HG03342 (cell line): ENCODE measurements around the gene TSEN2.
"Not testable (repeated sequence)": the region's sequence is repeated elsewhere in the genome, so short reads cannot be mapped to it uniquely, and the experiment has no call there.

Source experiments
- ATAC-seq: cut with Tn5 transposase; IDR thresholded peaks from one replicate; pipeline ENCODE4 v1.9.1; 2021; ENCODE audit warnings: mild to moderate bottlenecking, moderate library complexity; ENCODE audit not compliant: unreplicated experiment

Gene TSEN2

GRCh38 chr3:12471241-12471640 is 13.0 kb upstream of the TSEN2 start:
- ATAC-seq = no peak

- no peak for ATAC-seq
Observed at GRCh38 chr3:12472000-12472610, 12.2 kb upstream of the TSEN2 start.

- ATAC-seq = no peak
Observed at GRCh38 chr3:12472796-12473195, 11.5 kb upstream of the TSEN2 start.

GRCh38 chr3:12473511-12473910 is 10.8 kb upstream of the TSEN2 start:
- ATAC-seq = no peak

- ATAC-seq = no peak
Observed at GRCh38 chr3:12476238-12476897, 7.9 kb upstream of the TSEN2 start.

GRCh38 chr3:12477256-12477655 is 7.0 kb upstream of the TSEN2 start:
- no peak for ATAC-seq

GRCh38 chr3:12478326-12478725 is 6.0 kb upstream of the TSEN2 start:
- ATAC-seq = no peak

GRCh38 chr3:12479198-12479597 is 5.1 kb upstream of the TSEN2 start:
- ATAC-seq = not testable (repeated sequence)

- no peak for ATAC-seq
Observed at GRCh38 chr3:12479919-12480427, 4.3 kb upstream of the TSEN2 start.

- no peak for ATAC-seq
Observed at GRCh38 chr3:12483410-12483809, 870 bp upstream of the TSEN2 start.

GRCh38 chr3:12483872-12484197 is 445 bp upstream of the TSEN2 start:
- no peak for ATAC-seq

- no peak for ATAC-seq
Observed at GRCh38 chr3:12484983-12485327, 675 bp downstream of the TSEN2 start.

GRCh38 chr3:12486001-12486400 is 1.7 kb downstream of the TSEN2 start:
- no peak for ATAC-seq

- no peak for ATAC-seq
Observed at GRCh38 chr3:12486916-12487315, 2.6 kb downstream of the TSEN2 start.

GRCh38 chr3:12487336-12487735 is 3.1 kb downstream of the TSEN2 start:
- no peak for ATAC-seq

- ATAC-seq = no peak
Observed at GRCh38 chr3:12487786-12488185, 3.5 kb downstream of the TSEN2 start.

GRCh38 chr3:12489368-12489767 is 5.1 kb downstream of the TSEN2 start:
- ATAC-seq = no peak

GRCh38 chr3:12489832-12490231 is 5.6 kb downstream of the TSEN2 start:
- no peak for ATAC-seq

- no peak for ATAC-seq
Observed at GRCh38 chr3:12490547-12490946, 6.3 kb downstream of the TSEN2 start.

GRCh38 chr3:12495749-12496452 is 11.6 kb downstream of the TSEN2 start:
- ATAC-seq = no peak

- ATAC-seq = no peak
Observed at GRCh38 chr3:12496453-12496761, 12.1 kb downstream of the TSEN2 start.

- ATAC-seq = no peak
Observed at GRCh38 chr3:12499474-12499873, 15.2 kb downstream of the TSEN2 start.
